HEK293 (cell line): ENCODE data around the gene RNF227.

Source experiments
- FEZF1 ChIP-seq: fragments of 450-650 bp; formaldehyde crosslinking; IDR thresholded peaks from 2 replicates; pipeline ENCODE4 v1.5.1; 2016; ENCODE audit warnings: missing biosample characterization, missing genetic modification characterization
- ZNF514 ChIP-seq: fragments of 450-650 bp; formaldehyde crosslinking; IDR thresholded peaks from 2 replicates; pipeline ENCODE4 v1.5.1; 2016; ENCODE audit warnings: missing biosample characterization, missing genetic modification characterization
- ZNF830 ChIP-seq: fragments of 450-650 bp; IDR thresholded peaks from 2 replicates; pipeline ENCODE4 v1.5.0; 2018; ENCODE audit warnings: missing biosample characterization, missing genetic modification characterization, low read depth, mild to moderate bottlenecking, moderate library complexity
- TF ChIP-seq, protein P1 (sequence below): fragments of 450-650 bp; formaldehyde crosslinking; IDR thresholded peaks from 2 replicates; pipeline ENCODE4 v1.5.1; 2016; ENCODE audit warnings: missing biosample characterization, missing genetic modification characterization
- TF ChIP-seq, protein P2 (sequence below): fragments of 450-650 bp; formaldehyde crosslinking; IDR thresholded peaks from 2 replicates; pipeline ENCODE4 v1.5.1; 2016; ENCODE audit warnings: missing biosample characterization, missing genetic modification characterization

DNA sequence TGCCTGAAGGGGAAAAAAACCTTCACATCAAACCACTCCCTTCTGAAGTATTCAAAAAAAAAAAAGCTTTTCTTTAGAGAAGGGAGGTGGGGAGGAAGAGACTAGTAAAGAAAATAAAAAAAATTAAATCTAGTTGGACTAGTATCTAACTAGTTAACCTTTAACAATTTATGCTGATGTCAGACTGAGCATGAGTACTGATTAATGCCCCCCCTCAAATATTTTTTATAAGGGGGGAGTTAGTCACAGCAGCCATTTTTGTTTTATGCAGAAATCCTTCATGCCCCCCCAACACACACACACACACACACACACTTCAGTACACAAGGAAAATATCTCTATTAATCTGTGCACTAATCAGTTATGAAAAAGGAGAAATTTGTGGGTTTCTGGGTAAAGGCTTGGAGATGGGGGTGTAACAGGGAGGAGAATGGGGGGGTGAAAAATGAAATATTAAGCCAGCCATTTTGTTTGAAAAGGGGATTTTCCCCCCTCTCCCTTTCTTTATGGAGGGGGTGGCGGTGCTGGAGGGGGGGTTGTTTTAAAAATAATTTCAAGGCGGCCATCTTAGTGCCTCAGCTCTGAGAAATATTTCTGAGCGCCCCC, 32.2 kb downstream of the RNF227 start:
- TF ChIP-seq, protein P1, sequence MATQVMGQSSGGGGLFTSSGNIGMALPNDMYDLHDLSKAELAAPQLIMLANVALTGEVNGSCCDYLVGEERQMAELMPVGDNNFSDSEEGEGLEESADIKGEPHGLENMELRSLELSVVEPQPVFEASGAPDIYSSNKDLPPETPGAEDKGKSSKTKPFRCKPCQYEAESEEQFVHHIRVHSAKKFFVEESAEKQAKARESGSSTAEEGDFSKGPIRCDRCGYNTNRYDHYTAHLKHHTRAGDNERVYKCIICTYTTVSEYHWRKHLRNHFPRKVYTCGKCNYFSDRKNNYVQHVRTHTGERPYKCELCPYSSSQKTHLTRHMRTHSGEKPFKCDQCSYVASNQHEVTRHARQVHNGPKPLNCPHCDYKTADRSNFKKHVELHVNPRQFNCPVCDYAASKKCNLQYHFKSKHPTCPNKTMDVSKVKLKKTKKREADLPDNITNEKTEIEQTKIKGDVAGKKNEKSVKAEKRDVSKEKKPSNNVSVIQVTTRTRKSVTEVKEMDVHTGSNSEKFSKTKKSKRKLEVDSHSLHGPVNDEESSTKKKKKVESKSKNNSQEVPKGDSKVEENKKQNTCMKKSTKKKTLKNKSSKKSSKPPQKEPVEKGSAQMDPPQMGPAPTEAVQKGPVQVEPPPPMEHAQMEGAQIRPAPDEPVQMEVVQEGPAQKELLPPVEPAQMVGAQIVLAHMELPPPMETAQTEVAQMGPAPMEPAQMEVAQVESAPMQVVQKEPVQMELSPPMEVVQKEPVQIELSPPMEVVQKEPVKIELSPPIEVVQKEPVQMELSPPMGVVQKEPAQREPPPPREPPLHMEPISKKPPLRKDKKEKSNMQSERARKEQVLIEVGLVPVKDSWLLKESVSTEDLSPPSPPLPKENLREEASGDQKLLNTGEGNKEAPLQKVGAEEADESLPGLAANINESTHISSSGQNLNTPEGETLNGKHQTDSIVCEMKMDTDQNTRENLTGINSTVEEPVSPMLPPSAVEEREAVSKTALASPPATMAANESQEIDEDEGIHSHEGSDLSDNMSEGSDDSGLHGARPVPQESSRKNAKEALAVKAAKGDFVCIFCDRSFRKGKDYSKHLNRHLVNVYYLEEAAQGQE (tag by site-specific recombination): no peak
- TF ChIP-seq ZNF514 (tag by site-specific recombination) (no peak), ZNF830 (tag by site-specific recombination) (no peak), FEZF1 (tag by site-specific recombination) (no peak)
- TF ChIP-seq, protein P2, sequence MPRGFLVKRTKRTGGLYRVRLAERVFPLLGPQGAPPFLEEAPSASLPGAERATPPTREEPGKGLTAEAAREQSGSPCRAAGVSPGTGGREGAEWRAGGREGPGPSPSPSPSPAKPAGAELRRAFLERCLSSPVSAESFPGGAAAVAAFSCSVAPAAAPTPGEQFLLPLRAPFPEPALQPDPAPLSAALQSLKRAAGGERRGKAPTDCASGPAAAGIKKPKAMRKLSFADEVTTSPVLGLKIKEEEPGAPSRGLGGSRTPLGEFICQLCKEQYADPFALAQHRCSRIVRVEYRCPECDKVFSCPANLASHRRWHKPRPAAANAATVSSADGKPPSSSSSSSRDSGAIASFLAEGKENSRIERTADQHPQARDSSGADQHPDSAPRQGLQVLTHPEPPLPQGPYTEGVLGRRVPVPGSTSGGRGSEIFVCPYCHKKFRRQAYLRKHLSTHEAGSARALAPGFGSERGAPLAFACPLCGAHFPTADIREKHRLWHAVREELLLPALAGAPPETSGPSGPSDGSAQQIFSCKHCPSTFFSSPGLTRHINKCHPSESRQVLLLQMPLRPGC (tag by site-specific recombination): no peak
